ENCODE data around the gene SEPHS1.

Gene SEPHS1

DNA sequence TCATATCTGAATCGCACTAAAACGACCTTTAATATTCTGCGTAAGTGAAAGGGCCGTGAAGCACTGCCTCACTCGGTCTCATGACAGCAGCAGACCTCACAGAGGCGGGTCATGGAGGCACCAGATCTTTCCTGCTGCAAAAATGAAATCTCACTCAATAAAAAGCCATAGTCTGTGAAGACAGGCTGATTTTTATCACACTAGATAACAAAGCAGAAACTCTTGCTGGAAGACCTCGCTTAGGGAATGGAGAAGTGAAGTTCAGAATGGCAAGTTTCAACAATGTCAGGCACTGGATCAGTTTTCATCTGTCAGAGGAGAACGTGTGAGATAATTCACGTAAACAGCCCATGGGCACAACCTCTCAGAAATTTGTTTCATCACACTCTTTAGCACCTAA is 8.0 kb downstream of the SEPHS1 start:
- no peaks in the 10 kb centered on the region for H3K27me3 ChIP-seq (ENCODE audit: insufficient read depth, poor library complexity, severe bottlenecking)
- no peak overlapping the region for H3K27ac ChIP-seq (ENCODE audit: poor library complexity, severe bottlenecking)
- H3K4me3 ChIP-seq (ENCODE audit: severe bottlenecking) = no peak overlapping the region
- peaks cover 83% of the 10 kb centered on the region for H3K36me3 ChIP-seq (ENCODE audit: low read depth)
- DNase-seq (ENCODE audit: low spot score) (no peak), ATAC-seq (ENCODE audit: low read depth) (no peak)
- no peaks in the 10 kb centered on the region for H3K9me3 ChIP-seq (ENCODE audit: severe bottlenecking)
- no peaks in the 10 kb centered on the region for H3K4me1 ChIP-seq (ENCODE audit: insufficient read depth, poor library complexity, severe bottlenecking)
- TF ChIP-seq, protein P1, sequence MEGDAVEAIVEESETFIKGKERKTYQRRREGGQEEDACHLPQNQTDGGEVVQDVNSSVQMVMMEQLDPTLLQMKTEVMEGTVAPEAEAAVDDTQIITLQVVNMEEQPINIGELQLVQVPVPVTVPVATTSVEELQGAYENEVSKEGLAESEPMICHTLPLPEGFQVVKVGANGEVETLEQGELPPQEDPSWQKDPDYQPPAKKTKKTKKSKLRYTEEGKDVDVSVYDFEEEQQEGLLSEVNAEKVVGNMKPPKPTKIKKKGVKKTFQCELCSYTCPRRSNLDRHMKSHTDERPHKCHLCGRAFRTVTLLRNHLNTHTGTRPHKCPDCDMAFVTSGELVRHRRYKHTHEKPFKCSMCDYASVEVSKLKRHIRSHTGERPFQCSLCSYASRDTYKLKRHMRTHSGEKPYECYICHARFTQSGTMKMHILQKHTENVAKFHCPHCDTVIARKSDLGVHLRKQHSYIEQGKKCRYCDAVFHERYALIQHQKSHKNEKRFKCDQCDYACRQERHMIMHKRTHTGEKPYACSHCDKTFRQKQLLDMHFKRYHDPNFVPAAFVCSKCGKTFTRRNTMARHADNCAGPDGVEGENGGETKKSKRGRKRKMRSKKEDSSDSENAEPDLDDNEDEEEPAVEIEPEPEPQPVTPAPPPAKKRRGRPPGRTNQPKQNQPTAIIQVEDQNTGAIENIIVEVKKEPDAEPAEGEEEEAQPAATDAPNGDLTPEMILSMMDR (IDR thresholded peaks at IDR 0.05; ENCODE audit: poor library complexity, severe bottlenecking) = no peak

DNA sequence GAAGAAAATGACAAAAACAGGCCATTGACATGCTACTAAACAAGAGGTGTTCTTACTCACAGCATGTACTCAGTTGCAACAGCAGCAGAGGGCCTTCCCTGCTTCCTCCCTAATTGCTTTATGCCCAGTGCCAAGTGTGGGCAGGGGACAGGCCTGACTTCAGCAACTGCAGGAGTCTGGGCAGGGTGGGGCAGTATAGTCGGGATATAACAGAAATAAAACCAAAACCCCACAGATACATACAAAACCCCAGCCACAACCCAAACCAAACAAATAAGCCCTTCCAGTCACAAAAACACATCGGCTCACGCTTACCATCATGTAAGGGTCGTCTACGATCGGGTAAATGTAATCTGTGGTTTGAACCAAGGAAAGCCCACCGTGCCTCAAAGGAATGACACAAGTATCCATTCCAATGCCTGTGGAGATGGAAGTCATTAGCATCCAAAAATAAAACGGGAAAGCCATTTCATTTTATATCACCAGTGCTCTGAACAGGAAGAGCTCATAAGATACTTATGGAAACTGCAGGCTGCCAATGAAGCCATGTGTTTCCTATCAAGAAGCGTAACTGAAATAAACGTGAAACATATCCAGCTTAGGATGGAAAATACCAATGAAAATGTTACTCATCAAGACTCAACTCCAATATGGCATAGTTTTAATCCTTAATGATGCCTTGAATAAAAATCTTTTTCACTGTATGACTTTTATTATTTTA is 9.5 kb downstream of the SEPHS1 start:
- H3K36me3 ChIP-seq (ENCODE audit: low read depth) = peaks cover 82% of the 10 kb centered on the region
- H3K27me3 ChIP-seq (ENCODE audit: insufficient read depth, poor library complexity, severe bottlenecking) = no peaks in the 10 kb centered on the region
- DNase-seq (ENCODE audit: low spot score) = no peak
- no peak overlapping the region for H3K27ac ChIP-seq (ENCODE audit: poor library complexity, severe bottlenecking)
- H3K4me1 ChIP-seq (ENCODE audit: insufficient read depth, poor library complexity, severe bottlenecking) = no peaks in the 10 kb centered on the region
- no peaks in the 10 kb centered on the region for H3K9me3 ChIP-seq (ENCODE audit: severe bottlenecking)
- H3K4me3 ChIP-seq (ENCODE audit: severe bottlenecking) = no peak overlapping the region
- no peak for ATAC-seq (ENCODE audit: low read depth)
- TF ChIP-seq, protein P1 (IDR thresholded peaks at IDR 0.05; ENCODE audit: poor library complexity, severe bottlenecking) = no peak

DNA sequence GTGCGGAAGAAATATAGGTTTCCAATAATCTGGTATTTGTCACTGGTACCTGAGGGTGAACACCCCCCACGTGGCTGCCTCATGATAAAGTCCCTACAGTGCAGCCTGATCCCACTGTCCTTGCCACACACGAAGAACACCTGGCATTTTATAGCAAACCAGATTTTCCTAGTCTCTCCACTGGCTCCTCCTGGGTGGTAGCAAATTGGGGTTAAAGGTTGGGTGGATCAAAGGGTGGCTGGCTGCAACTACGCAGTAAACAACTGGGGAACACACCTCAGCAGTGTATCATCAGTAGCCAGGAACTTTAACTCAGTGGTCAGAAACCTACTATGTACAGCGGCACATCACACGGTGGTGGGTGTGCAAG is 10.3 kb downstream of the SEPHS1 start:
- Histone ChIP-seq H3K4me1 (ENCODE audit: insufficient read depth, poor library complexity, severe bottlenecking) (no peaks in the 10 kb centered on the region), H3K9me3 (ENCODE audit: severe bottlenecking) (no peaks in the 10 kb centered on the region), H3K36me3 (ENCODE audit: low read depth) (peaks cover 77% of the 10 kb centered on the region), H3K27me3 (ENCODE audit: insufficient read depth, poor library complexity, severe bottlenecking) (no peaks in the 10 kb centered on the region), H3K4me3 (ENCODE audit: severe bottlenecking) (no peak overlapping the region), H3K27ac (ENCODE audit: poor library complexity, severe bottlenecking) (no peak overlapping the region)
- no peak for ATAC-seq (ENCODE audit: low read depth)
- DNase-seq (ENCODE audit: low spot score) = no peak
- TF ChIP-seq, protein P1 (IDR thresholded peaks at IDR 0.05; ENCODE audit: poor library complexity, severe bottlenecking) = no peak

DNA sequence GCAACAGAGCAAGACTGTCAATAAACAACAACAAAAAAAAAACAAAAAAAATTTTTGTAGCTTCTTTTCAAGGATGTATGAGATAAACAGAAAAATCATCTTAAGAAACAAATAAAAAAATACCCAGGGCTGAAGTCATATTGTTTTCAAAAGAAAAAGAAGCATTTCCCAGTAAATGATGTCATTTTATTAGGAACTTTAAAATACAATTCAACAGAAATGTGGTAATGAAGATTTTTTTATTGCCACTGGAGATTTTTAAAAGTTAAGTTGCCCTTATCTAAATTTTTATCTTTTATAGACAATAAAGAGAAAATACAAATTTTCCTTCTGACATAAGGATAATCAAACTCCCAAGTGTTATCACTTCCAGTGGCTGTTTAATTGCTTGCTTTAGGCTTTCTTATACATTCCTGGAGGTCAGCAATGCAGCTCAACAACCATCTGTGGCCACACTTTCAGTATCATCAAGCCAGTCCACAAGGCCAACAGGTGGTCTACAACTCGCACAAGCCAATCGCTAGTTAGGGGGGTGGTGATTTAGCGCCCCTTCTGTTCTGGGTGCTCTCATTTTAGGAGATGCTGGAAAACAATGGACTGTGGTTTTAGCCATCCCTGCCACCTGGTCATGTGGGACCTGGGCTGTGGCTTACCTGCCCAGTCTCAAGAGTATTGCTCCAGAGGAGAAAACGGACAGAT is 10.8 kb downstream of the SEPHS1 start:
- no peak overlapping the region for H3K4me3 ChIP-seq (ENCODE audit: severe bottlenecking)
- TF ChIP-seq, protein P1 (IDR thresholded peaks at IDR 0.05; ENCODE audit: poor library complexity, severe bottlenecking) = no peak
- DNase-seq (ENCODE audit: low spot score) (no peak), ATAC-seq (ENCODE audit: low read depth) (no peak)
- no peaks in the 10 kb centered on the region for H3K4me1 ChIP-seq (ENCODE audit: insufficient read depth, poor library complexity, severe bottlenecking)
- H3K27me3 ChIP-seq (ENCODE audit: insufficient read depth, poor library complexity, severe bottlenecking) = no peaks in the 10 kb centered on the region
- H3K9me3 ChIP-seq (ENCODE audit: severe bottlenecking) = no peaks in the 10 kb centered on the region
- H3K27ac ChIP-seq (ENCODE audit: poor library complexity, severe bottlenecking) = no peak overlapping the region
- peaks cover 76% of the 10 kb centered on the region for H3K36me3 ChIP-seq (ENCODE audit: low read depth)

DNA sequence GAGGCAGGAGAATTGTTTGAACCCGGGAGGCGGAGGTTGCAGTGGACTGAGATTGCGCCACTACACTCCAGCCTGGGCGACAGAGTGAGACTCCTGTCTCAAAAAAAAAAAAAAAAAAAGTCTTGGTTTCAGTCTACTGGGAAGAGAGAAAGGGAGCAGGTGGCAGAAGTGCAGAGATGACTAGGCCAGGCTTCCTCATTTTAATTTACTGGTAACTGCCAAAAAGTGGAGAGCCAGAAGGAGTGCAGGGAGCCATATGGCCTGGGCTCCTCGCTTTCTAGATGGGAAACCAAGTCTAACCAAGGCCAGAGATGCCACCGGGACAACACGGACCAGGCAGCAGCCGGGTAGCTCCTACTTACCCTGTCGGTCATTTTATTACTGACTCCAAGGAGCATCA is 12.2 kb downstream of the SEPHS1 start:
- DNase-seq (ENCODE audit: low spot score) (no peak), ATAC-seq (ENCODE audit: low read depth) (no peak)
- H3K4me1 ChIP-seq (ENCODE audit: insufficient read depth, poor library complexity, severe bottlenecking) = no peaks in the 10 kb centered on the region
- peaks cover 84% of the 10 kb centered on the region for H3K36me3 ChIP-seq (ENCODE audit: low read depth)
- H3K27me3 ChIP-seq (ENCODE audit: insufficient read depth, poor library complexity, severe bottlenecking) = no peaks in the 10 kb centered on the region
- no peak overlapping the region for H3K4me3 ChIP-seq (ENCODE audit: severe bottlenecking)
- H3K27ac ChIP-seq (ENCODE audit: poor library complexity, severe bottlenecking) = no peak overlapping the region
- TF ChIP-seq, protein P1 (IDR thresholded peaks at IDR 0.05; ENCODE audit: poor library complexity, severe bottlenecking) = no peak
- no peaks in the 10 kb centered on the region for H3K9me3 ChIP-seq (ENCODE audit: severe bottlenecking)

All from RWPE2 (cell line).